Stimulated activated CD4-positive, alpha-beta T cell treated with anti-CD3 and anti-CD28 coated beads, Interleukin-4, amount 100 ng/mL, for 48 hours (primary cell): ENCODE measurements around the gene ATM.
A peak's percentile ranks its signal among the peaks of the same experiment; 100 is the strongest.

Experiments
- DNase-seq, 2 donors: peaks; one replicate each; pipeline ENCODE4 v3.0.0-alpha.2; 2020; ENCODE audit warnings: low read depth in 2 of 2

The ATM gene, protein sequence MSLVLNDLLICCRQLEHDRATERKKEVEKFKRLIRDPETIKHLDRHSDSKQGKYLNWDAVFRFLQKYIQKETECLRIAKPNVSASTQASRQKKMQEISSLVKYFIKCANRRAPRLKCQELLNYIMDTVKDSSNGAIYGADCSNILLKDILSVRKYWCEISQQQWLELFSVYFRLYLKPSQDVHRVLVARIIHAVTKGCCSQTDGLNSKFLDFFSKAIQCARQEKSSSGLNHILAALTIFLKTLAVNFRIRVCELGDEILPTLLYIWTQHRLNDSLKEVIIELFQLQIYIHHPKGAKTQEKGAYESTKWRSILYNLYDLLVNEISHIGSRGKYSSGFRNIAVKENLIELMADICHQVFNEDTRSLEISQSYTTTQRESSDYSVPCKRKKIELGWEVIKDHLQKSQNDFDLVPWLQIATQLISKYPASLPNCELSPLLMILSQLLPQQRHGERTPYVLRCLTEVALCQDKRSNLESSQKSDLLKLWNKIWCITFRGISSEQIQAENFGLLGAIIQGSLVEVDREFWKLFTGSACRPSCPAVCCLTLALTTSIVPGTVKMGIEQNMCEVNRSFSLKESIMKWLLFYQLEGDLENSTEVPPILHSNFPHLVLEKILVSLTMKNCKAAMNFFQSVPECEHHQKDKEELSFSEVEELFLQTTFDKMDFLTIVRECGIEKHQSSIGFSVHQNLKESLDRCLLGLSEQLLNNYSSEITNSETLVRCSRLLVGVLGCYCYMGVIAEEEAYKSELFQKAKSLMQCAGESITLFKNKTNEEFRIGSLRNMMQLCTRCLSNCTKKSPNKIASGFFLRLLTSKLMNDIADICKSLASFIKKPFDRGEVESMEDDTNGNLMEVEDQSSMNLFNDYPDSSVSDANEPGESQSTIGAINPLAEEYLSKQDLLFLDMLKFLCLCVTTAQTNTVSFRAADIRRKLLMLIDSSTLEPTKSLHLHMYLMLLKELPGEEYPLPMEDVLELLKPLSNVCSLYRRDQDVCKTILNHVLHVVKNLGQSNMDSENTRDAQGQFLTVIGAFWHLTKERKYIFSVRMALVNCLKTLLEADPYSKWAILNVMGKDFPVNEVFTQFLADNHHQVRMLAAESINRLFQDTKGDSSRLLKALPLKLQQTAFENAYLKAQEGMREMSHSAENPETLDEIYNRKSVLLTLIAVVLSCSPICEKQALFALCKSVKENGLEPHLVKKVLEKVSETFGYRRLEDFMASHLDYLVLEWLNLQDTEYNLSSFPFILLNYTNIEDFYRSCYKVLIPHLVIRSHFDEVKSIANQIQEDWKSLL (N-terminal part only)

GRCh38 chr11:108222574-108223347, at the start of gene ATM, which contains the start of gene NPAT:
Gene ATM (plus strand): TSS chr11:108223067. CDS start chr11:108227625, 4,558 bp downstream.
Gene NPAT (minus strand): TSS chr11:108222638. CDS start chr11:108222536, 102 bp downstream.
- peak; percentile 94 to 98 for DNase-seq

- no peak for DNase-seq
These were observed 45.3 kb upstream of the ATM start for GRCh38 chr11:108177570-108177969.

- DNase-seq = no peak
These were observed 29.1 kb upstream of the ATM start for GRCh38 chr11:108193725-108194124.

- DNase-seq = no peak
These were observed 26.0 kb upstream of the ATM start for GRCh38 chr11:108196901-108197300.

GRCh38 chr11:108197351-108197750, 25.5 kb upstream of the ATM start:
- DNase-seq = no peak

- no peak for DNase-seq
These were observed 24.0 kb upstream of the ATM start for GRCh38 chr11:108198833-108199232.

GRCh38 chr11:108199446-108200321, 23.2 kb upstream of the ATM start:
- DNase-seq = peak; percentile 61 to 70

- no peak for DNase-seq
These were observed 19.8 kb upstream of the ATM start for GRCh38 chr11:108203075-108203474.

DNA sequence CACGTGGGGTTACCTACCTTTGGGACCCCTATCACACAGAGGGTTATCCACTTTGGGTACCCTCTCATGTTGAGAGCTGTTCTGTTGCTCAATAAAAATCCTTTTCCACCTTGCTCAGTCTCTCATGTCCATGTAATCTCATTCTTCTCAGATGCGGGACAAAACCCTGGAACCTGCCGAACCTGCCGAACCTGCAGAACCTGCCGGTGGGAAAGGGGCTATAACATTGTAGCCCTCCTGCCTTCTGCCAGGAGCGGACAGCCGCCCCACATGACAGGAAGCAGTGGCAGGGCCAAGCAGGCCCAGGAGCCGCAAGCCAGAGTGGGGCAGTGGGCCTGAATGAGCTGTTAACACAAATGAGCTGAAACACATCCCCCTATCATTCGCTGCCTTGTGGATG, 18.5 kb upstream of the ATM start:
- DNase-seq = no peak

DNA sequence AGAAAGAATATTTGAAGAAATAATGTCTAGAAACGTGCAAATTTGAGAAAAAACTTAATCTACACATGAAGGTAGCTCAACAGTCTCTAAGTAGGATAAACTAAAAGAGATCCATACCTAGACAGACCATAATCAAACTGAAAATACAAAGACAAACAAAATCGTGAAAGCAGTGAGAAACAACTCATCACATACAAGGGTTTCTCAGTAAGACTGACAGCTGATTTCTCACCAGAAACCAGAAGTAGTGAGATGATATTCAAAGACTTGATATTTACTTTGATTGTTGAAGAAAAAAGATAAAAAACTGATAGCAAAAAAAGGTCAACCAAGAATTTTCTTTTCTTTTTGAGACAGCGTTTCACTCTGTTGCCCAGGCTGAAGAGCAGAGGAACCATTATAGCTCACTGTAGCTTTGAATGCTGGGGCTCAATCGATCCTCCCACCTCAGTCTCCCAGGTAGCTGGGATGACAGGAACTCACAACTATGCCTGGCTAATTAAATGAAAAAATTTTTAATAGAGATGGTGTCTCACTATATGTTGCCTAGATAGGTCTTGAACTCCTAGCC, 17.9 kb upstream of the ATM start:
- no peak for DNase-seq

- no peak for DNase-seq
These were observed 16.7 kb upstream of the ATM start for GRCh38 chr11:108206171-108206570.

DNA sequence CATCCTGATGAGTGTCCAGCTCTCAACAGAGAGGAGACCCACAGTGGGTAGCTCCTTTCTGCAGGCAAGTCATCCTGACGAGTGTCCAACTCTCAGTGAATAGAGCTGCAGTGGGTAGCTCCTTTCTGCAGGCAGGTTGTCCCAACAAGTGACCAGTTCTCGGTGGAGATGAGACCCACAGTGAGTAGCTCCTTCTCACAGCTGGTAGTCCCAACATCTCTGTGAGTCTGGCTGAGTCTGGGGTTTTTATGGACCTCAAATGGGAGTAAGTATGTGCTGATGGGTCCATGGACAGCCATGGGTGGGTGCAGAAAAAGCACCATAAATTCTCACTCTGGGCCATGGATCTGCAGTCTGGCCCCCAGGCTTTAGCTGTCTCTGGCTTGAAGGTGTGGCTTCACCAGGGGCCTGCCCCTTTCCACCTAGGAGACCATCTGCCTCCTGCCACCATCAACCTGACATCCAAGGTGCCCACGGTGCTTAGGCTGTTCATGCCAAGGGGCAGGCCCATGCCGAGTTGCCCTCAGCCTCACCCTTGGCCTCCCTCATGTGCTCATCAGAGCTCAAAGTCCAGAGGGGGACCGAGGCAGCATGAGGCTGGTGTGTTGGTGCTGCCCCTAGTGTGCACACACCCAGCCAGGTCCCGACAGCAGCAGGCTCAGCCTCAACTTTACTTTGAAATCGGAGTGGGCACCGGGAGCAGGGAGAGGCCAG, 15.7 kb upstream of the ATM start:
- DNase-seq = no peak

- no peak for DNase-seq
These were observed 15.2 kb upstream of the ATM start for GRCh38 chr11:108207683-108208060.

DNA sequence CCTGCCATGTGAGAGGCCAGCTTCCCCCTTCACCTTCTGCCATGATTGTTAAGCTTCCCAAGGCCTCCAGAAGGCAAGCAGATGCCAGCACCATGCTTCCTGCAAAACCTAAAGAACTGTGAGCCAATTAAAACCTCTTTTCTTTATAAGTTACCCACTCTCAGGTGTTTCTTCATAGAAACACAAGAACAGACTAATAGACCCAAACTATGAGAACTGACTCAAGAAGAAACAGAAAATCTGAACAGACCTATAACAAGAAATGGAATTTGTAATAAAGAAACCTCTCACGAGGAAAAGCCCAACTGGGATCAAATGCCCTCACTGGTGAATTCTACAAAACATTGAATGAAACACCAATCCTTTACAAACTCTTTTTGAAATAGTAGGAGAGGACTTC, 12.4 kb upstream of the ATM start:
- DNase-seq = no peak

- no peak for DNase-seq
These were observed 9.1 kb upstream of the ATM start for GRCh38 chr11:108213784-108214183.

GRCh38 chr11:108216988-108217387, 5.9 kb upstream of the ATM start:
- DNase-seq = no peak

DNA sequence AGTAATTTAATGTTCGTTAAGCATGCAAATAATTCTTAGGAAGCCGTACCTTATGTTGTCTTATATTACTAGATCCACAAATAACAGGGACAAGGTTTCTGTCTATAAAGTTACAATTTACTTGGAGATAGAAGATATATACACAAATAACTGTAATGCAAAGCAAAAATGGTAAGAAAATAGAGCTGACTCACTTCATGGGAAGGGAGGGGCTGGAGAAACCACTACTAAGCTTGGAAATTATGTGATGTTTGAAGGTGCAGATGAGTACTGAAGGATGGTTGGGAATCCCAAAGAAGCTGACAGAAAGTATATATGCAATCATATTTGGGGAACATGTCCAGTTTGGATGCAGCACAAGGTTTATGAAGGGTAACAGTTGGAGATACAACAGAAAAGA, 4.4 kb upstream of the ATM start:
- DNase-seq = no peak

DNA sequence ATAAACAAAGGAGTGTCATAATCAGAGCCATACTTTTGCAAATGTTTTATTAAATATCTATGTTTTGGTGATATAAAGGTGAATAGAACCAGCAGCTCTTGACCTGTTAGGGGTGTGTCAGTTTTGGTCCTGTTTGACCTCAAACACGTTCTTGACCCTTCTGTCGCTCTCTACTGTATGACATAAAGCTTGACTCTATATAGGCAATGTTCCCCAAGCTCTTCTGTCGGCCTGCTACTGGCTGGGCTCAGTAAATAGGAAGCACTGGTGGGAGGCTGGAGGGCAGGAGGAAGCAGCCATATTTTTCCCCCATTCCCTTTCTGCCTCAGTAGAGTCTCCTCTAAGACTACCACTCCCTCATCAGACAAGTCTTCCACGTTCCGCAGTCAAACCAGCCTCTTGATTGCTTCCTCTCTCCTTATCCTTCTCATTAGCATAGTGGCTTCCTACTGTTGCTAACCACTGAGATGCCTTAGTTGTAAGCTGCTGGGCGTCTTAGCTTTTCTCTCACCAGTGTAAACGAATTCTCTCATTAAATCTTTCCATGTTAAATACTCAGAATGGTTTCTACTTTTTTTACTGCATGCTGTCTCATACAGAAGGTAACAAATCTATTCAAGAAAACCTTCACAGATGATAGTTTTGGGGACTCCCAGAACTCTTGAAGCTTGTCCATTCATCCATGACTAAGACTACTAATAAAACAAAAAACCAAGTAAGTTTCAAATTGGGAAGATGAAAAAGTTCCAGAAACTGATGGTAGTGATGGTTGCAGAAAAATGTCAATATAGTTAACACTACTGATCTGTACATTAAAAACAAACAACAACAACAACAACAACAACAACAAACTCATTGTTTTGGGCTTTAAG, 3.7 kb upstream of the ATM start:
- no peak for DNase-seq
